HG02870 (cell line): ENCODE measurements around the gene FRMD1.
"Not testable (repeated sequence)": the region's sequence is repeated elsewhere in the genome, so short reads cannot be mapped to it uniquely, and the experiment has no call there.

Source experiments
- ATAC-seq: cut with Tn5 transposase; IDR thresholded peaks from one replicate; pipeline ENCODE4 v1.9.1; 2021; ENCODE audit warnings: mild to moderate bottlenecking, moderate library complexity; ENCODE audit not compliant: unreplicated experiment

The FRMD1 gene

DNA sequence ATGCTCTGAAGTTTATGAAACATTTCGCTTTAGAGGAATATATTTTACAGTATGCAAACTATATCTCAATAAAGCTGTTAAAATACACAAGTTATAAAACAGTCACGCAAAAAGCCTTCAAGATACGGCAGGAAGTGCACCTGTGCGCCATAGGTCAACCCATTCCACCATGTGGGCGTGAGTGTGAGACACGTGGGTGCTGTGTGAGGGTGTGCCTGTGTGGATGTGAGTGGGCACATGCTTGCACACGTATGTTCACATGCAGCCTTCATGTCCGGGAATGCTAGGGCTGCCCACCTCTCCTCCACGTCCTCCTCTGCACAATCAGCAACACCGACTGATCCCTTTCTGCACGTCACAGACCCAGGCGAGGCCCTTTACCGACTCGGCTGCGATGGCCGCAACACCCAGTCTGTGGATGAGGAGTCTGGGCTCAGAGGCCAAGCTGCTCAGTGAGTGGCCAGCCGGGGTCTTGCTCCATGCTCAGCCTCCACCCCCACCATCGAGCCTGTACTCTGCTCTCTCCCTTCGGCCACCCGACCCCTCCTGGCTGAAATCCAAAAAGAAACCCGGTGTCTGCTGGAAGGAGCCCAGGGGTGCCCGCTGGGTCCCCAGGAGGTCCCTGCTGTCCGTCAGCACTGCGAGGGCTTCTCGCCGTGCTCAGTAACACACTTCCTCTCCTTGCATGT is 3.0 kb upstream of the FRMD1 start:
- ATAC-seq, result no peak

DNA sequence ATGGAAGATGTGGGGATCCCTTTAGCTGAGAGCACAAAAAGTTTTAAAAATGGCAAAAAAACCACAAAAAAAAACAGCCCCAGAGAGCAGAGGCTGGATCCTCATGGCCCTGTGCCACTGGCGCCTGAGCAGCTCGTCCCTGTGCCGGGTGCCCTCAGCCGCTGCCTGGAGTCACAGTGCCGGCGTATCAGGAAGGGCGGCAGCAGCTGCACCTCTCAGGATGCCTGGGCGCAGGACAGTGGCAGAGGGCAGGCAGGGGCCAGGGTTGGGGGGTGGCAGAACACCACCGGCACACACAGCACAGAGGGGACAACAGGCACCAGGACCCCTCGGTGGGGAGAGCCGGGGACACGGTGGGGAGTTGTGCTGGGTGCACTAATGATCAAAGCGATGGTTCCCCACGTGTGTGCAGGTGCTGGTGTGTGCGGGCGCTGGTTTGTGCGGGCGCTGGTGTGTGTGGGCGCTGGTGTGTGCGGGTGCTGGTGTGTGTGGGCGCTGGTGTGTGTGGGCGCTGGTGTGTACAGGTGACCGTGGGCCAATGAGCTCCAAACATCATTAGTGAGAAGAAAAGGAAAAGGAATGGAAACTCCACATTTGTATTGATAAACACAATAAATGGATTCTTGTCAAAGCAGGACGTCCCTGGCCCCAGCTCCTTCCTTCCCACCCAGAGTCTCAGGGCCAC is 1.5 kb upstream of the FRMD1 start:
- no peak for ATAC-seq

- ATAC-seq, result no peak
Measured at GRCh38 chr6:168078175-168078942, 653 bp downstream of the FRMD1 start.

DNA sequence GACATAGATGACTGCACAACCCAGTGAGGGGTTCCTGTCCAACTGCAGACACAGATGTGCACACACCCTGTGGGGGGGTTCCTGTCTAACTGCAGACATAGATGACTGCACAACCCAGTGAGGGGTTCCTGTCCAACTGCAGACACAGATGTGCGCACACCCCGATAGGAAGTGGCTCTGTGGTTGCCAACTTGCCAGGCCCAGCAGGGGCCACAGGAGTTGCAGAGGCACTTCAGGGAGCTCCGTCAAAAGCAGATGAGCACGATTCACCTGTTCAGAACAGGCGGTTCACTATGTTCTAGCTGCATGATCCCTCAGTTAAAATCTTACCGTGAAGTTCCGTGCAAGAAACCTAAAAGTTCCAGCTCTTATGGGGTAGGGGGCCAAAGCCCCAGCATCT is 1.6 kb downstream of the FRMD1 start:
- ATAC-seq, result not testable (repeated sequence)

DNA sequence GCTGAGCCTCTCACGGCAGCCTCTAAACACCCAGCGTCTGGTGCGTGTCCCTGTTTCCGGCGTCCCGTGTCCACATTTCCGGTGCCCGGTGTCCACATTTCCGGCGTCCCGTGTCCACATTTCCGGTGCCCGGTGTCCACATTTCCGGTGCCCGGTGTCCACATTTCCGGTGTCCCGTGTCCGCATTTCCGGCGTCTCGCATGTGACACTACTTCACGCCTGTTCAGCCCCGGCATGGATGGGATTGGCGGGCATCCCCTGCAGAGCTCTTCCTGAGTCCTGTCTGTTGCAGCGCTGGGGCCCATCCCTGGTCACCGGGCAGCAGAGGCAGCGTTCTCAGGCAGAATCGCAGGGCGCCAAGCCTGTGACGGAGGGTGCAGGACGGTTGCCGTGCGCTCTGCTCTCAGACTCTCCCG is 3.2 kb downstream of the FRMD1 start:
- no peak for ATAC-seq

GRCh38 chr6:168075216-168075615 is 3.8 kb downstream of the FRMD1 start:
- ATAC-seq, result no peak

GRCh38 chr6:168073937-168074730 is 4.9 kb downstream of the FRMD1 start:
- no peak for ATAC-seq

GRCh38 chr6:168072730-168073129 is 6.3 kb downstream of the FRMD1 start:
- no peak for ATAC-seq

- ATAC-seq, result no peak
Measured at GRCh38 chr6:168072261-168072660, 6.8 kb downstream of the FRMD1 start.

DNA sequence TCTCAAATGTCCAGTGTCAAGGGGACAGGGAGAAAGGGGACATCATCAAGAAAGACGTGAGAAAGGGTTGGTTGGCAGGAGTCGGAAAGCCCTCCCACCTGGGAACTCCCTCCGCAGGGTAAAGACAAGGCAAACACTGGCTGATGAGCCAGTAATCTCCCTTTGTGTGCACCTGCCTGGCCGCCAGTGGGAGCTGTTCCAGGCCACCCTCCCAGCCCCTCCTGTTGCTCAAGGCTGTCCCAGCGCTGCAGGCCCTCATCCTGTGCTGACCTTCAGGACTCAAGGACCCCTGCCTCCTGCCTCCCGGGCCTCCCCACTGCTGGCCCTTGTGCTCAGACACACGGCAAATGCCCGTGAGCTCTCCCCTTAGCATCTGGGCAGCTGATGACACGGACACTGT is 7.4 kb downstream of the FRMD1 start:
- no peak for ATAC-seq

- no peak for ATAC-seq
Measured at GRCh38 chr6:168070804-168071203, 8.2 kb downstream of the FRMD1 start.

GRCh38 chr6:168067081-168067759 is 11.8 kb downstream of the FRMD1 start:
- no peak for ATAC-seq

- no peak for ATAC-seq
Measured at GRCh38 chr6:168064226-168064807, 14.7 kb downstream of the FRMD1 start.

GRCh38 chr6:168063431-168063830 is 15.6 kb downstream of the FRMD1 start:
- no peak for ATAC-seq

DNA sequence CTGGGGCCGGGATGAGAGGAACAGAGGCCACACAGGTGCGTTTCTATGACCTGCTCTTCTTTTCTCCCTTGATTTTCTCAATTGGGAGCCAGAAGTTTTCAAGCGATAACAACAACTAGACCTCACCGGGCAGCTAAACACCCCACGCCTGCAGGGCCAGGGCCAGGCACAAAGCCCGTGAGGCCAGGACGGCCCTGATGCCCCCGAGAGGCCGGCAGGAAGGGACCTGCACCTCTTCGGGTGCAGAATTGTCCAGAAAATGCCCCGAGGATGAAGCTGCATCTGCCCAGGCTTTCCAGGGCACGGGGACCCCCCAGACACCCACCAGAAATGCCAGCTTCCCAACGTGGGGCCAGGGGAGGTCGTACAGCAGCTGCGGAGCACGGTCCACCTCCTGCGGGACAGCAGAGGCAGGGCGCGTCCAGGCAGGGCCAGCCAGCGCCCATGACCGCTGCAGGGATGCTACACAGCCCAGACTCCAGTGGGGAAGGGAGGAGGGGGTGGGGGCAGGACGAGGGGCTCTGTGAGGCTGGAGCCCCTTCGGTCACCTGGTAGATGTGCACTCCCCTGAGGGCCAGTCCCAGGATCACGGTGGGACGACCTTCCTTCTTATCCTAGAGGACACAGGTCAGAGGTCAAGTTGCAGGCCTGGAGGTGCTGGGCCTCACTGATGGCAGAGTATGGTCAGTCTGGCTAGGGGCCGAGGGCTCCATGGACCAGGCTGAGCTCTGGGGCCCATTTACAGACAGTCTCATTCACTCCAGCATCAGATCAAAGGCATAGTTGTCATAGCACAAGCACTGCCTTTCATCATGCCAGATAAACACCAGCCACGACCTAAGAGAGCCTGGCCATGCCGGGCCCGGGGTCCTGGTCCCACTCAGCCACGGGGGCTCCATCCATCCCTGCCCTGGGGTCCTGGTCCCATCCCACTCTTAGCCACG is 16.4 kb downstream of the FRMD1 start:
- ATAC-seq, result no peak

- ATAC-seq, result no peak
Measured at GRCh38 chr6:168061269-168062210, 17.5 kb downstream of the FRMD1 start.

GRCh38 chr6:168060521-168060931 is 18.5 kb downstream of the FRMD1 start:
- no peak for ATAC-seq
